MM.1S (cell line): ENCODE measurements around the gene MPV17.

Source experiments
- CTCF ChIP-seq: fragments of 300-600 bp; sonication (generic); IDR thresholded peaks from 2 replicates; pipeline ENCODE4 v1.5.1; 2016; ENCODE audit warnings: antibody characterized with exemption, low read length, mixed read lengths
- EZH2 ChIP-seq: fragments of 300-600 bp; sonication (generic); optimal IDR thresholded peaks from 2 replicates; pipeline ENCODE3; 2017; ENCODE audit warnings: low read depth, mild to moderate bottlenecking, antibody characterized with exemption, low read length, mixed read lengths
- EZH2phosphoT487 ChIP-seq: fragments of 300-600 bp; sonication (generic); IDR thresholded peaks from 2 replicates; pipeline ENCODE4 v1.6.1; 2018; ENCODE audit warnings: antibody characterized with exemption, low read length

- TF ChIP-seq CTCF = peak; percentile 69
- TF ChIP-seq EZH2 = no peak
- TF ChIP-seq EZH2phosphoT487 = no peak
Observed at GRCh38 chr2:27303093-27304025, 19.5 kb downstream of the MPV17 start.
